GM18519 (cell line): ENCODE results near the gene SLCO2A1.
"Not testable (repeated sequence)": the region's sequence is repeated elsewhere in the genome, so short reads cannot be mapped to it uniquely, and the experiment has no call there.

Source experiments
- ATAC-seq: cut with Tn5 transposase; IDR thresholded peaks from one replicate; pipeline ENCODE4 v1.9.1; 2021; ENCODE audit warnings: mild to moderate bottlenecking, moderate library complexity; ENCODE audit not compliant: unreplicated experiment, low FRiP score

Gene SLCO2A1

DNA sequence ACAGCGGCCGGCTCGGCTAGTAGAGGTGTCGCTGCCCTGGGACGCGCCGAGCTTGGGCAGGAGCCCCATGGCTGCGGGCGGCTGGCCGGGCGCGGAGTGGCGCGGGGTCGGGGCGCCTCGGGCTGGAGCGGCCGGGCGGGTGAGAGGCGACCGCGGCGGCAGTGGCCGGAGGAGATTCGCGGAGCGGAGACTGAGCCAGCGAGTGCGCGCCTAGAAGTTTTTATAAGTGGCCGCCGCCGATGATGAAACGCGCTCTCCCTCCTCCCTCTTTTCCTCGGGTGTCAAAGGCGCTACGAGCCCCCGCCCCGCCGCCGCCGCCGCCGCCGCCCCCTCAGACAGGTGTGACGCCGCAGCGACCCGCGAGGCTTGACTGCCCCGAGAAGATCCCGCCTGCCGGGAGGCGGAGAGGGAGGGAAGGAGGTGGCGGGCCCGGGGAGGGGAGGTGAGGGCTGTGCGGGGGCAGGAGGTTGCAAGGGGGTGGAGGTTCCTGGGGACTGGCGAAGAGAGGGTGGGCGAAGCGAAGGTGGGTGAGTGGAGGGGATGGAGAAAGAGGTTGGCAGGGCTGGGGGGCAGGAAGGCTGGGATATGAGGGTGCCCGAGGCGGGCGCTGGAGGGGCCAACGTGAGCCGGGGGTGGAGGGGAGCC lies at the start of gene SLCO2A1:
SLCO2A1 (minus strand) TSS at position 192 of the 645 bp plus-strand sequence; CDS start at position 69, 123 bp downstream.
- ATAC-seq = no peak

- ATAC-seq = no peak
These were observed 49.4 kb upstream of the SLCO2A1 start for GRCh38 chr3:134079111-134079547.

DNA sequence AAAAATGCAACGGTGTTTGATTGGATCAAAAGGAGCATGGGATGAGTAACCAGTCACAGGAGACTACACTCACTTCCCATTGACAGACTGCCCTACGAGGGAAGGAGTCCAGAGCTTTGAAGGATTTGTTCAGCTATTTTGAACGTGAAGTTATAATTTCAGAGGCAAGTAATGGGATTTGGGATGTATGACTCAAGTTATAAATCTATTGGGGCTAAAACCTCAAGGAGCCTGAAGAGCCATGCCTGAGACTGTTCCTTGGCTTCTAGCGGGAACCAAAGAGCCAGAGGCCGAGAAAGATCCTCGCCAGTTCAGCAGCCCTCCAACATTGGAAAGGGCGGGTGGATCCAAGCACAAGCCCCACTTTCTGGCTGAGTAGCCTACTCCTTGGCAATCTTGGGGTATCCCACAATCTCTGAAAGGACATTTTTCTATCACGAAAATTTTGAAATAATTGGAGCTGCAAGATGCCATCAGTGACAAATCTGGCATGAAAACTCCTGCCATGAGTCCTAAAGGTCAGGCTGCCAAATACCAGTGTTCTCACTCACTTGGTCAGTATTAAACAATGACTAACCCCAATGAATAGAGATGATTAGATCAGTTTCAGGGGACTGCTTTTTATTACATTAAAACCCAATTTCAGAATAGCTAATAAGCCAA lies 48.6 kb upstream of the SLCO2A1 start:
- ATAC-seq = no peak

DNA sequence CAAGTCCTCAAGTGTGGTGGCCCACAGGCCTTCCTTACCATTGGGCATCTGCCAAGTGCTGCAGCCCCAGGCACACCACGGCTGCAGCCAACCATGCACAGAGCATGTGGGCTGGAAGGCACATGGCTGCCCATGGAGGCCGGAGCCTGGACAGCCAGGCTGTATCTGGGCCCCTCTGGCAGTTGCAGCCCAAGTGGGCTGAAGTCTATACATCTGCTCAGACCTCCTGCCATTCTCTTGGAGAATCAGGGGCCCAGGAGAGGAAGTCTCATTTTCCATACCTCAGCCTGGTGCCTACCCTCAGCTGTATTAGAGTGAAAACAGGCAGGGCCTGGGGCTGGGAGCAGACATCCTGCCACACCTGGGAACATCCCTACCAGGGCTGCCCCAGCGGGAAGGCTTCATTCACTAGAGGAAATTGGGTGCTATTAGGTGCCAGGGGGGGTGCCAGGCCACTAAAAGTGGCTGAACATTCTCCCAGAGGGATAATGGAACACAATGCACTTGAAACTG lies 48.0 kb upstream of the SLCO2A1 start:
- no peak for ATAC-seq

- no peak for ATAC-seq
These were observed 47.1 kb upstream of the SLCO2A1 start for GRCh38 chr3:134076851-134077250.

GRCh38 chr3:134075846-134076245 lies 46.1 kb upstream of the SLCO2A1 start:
- ATAC-seq = no peak

DNA sequence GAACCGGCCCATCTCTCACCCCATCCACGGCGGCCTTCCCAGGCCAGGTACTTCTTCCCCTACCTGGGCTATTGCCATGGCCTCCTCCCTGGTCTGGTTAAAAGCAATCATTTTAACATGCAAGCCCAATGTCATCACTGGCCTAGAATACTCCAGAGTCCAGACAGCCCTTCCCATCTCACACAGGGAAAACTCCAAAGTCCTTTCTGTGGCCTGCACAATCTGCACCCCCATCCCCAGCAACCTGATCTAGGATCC lies 45.8 kb upstream of the SLCO2A1 start:
- no peak for ATAC-seq

GRCh38 chr3:134074790-134075567 lies 45.3 kb upstream of the SLCO2A1 start:
- no peak for ATAC-seq

DNA sequence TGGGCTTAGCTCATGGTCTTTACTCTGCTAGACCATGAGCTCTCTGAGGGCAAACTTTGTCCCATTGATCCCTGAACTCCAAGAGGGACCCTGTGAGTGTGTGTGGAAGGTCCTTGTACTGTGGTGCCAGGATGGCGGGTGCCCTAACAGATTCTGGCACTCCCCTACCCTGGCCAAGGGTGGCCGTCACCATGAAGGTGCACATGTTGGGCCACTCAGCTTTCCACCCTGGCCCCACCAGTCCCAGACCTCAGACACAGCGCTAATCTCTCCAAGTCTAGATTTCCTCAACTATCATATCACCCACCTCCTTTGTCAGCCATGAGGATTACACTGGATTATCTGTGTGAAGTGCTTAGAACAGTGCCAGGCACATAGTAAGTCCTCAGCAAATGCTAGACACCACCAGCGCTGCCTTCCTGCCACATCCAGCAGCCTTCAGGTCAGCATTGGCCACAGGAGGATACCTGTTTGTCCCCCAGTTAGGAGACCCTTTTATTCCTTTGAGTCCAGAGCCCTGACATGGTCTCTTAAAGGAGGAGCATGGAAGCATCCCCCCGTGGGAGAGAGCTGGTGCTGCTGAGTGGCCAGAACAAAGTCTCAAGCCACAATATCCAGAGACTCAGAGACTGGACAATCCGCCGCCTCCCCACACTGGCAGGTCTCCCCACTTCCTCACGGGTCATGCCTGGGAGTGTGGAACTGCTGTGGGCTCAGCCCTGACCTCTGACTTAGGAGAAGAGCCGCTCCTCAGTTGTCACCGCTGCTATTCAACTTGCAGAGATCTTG lies 44.5 kb upstream of the SLCO2A1 start:
- ATAC-seq = no peak

GRCh38 chr3:134073583-134073945 lies 43.8 kb upstream of the SLCO2A1 start:
- ATAC-seq = no peak

DNA sequence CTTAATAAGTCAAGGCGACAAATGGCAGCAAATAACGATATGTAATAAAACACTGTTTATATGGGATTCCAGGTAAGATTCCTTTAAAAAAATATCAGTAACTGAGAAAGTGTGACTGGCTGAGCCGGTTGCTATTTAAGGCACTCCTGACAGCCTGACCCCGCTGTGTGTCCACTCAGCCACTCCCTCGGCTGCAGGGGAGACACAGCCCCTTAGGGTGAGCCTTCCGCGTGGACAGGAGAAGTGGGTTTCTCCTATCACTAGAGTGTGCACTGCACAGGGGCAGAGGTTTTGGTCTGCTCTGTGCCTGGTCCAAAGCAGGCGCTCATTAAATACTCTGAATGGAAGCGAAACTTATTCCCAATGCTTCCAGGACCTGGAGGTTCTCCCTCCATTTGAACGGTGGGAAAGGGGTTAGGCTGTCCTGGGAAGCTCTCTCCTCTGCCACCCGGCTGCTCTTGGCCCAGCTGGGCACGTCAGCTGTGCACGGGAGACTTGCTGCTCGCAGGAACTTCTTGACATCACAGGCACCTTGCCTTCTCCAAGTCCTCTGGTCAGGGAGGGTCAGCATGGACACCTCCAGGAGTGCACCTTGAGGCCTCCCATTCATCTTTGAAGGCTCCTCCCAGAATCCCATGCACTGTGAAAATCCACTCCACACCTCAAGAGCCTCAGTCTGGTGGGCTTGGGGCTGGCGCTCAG lies 43.3 kb upstream of the SLCO2A1 start:
- no peak for ATAC-seq

- ATAC-seq = not testable (repeated sequence)
These were observed 40.6 kb upstream of the SLCO2A1 start for GRCh38 chr3:134070281-134070680.

- ATAC-seq = no peak
These were observed 38.7 kb upstream of the SLCO2A1 start for GRCh38 chr3:134068429-134068828.

GRCh38 chr3:134067531-134068161 lies 37.9 kb upstream of the SLCO2A1 start:
- ATAC-seq = no peak

- no peak for ATAC-seq
These were observed 37.2 kb upstream of the SLCO2A1 start for GRCh38 chr3:134066651-134067530.

- no peak for ATAC-seq
These were observed 36.4 kb upstream of the SLCO2A1 start for GRCh38 chr3:134066158-134066541.

- no peak for ATAC-seq
These were observed 35.8 kb upstream of the SLCO2A1 start for GRCh38 chr3:134065252-134066157.

DNA sequence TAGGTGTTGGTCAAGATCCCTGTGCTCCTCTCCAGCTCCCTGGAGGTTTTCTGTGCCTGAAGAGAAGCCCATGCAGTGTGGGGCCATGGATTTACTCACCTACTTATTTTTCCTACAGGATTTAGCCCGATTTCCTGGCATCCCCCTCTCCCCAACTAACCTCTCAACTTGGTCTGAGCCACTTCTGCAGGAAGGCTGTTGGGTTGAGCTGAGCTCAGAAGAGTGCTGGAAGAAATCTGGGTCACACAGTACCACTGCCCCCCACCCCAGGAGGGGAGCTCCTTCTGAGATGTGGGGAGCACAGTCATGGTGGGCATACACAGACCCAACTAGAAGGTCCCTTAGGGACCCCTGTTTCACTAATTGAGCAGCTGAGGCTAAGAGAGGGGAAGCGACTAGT lies 34.4 kb upstream of the SLCO2A1 start:
- no peak for ATAC-seq
